Stimulated activated CD4-positive, alpha-beta T cell treated with anti-CD3 and anti-CD28 coated beads, Interleukin-12 subunit alpha, Interleukin-12 subunit beta, amount 100 ng/mL, for 24 hours (primary cell): ENCODE measurements around the gene PAM16.

Experiments used
- DNase-seq, 2 experiments: peaks; one replicate each; pipeline ENCODE4 v3.0.0-alpha.2; 2020; ENCODE audit warnings: low read depth in 2 of 2

The PAM16 gene

DNA sequence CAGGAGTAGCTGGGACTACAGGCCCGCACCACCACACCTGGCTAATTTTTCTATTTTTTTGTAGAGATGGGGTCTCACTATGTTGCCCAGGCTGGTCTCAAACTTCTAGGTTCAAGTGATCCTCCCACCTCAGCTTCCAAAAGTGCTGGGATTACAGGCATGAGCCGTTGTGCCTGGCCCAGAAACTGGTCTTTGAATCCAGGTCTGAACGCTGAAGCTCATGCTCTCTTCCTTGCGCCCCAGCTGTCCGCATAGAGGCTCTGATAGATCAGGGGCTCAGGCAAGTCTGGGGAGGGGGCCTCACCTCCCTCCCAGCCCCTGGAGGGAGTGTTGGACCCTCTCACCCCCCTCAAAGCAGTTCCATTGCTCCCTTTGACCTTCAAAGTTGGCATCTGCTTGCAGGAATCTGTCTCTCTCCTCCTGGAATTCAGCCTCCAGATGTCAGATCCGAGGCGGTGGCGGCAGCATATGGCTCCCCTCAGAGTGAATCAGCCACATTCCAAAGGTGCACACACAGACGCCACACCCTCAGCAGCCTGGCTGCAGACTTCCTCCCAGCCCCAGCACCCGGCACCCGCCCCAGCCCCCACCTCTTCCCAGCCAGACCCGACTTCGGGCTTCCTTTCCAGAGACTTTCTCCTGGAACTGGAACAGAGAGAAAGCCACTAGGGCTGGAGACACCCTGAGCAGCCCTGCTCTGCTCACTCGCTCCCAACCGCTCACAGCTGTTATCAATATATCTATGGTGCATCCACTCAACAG is 52.2 kb downstream of the PAM16 start:
- DNase-seq = no peak

DNA sequence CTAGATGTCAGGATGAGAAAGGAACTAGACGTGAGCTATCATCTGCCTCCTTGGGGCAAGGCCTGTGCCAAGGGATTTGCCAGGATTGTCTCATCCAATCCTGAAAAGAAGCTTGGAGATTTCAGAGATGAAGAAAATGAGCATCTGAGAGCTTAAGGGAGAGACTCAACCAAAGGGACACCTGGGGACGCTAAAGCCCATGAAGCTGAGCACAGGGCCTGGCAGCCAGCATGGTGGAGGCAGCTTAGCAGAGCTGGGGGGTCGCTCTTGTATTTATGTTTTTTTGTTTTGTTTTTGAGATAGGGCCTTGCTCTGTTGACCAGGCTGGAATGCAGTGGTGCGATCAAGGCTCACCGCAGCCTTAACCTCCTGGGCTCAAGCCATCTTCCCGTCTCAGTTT is 53.6 kb downstream of the PAM16 start:
- no peak for DNase-seq

DNA sequence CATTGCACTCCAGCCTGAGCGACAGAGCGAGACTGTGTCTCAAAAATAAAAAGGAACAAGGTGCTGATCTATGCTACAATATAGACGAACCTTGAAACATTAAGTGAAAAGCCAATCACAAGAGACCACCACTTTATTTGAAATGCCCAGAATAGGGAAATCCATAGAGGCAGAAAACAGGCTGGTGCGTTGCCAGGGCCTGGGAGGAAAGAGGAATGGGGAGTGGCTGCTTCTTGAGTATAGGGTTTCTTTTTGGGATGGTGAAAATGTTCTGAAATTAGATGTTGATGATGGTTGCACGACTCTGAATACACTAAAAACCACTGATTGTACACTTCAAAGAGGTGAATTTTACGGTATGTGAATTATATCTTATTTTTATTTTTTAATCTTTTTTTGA is 55.5 kb downstream of the PAM16 start:
- no peak for DNase-seq

DNA sequence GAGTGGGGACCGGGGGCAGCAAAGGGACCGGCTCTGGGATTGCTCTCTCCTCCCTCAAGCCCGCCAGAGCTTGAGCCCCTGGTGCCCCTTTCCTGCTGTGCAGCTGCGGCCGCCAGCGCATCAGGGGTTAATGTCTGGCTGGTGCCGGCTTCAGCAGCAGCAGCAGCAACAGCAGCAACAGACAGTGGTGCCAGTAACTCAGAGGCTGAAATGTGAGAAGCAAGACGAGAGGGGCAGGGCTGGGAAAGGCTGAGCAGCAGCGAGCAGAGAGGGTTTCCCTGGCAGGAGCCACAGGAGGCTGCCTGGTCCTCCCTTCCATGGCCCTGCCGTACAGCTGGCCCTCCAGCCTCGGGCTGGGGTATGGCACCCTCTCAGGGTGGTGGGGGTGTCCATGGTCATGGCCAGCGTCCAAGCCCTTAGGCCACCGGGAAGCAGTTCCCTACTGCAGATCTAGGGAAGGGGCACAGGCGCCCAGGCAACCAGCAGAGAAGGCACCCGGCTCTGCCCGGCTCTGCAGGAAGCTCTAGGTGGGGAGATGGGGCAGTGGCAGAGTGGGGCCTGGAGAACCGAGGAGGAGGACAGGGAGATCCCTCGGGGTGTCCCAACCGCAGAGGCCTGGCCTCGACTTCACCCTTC is 57.2 kb downstream of the PAM16 start:
- no peak for DNase-seq

DNA sequence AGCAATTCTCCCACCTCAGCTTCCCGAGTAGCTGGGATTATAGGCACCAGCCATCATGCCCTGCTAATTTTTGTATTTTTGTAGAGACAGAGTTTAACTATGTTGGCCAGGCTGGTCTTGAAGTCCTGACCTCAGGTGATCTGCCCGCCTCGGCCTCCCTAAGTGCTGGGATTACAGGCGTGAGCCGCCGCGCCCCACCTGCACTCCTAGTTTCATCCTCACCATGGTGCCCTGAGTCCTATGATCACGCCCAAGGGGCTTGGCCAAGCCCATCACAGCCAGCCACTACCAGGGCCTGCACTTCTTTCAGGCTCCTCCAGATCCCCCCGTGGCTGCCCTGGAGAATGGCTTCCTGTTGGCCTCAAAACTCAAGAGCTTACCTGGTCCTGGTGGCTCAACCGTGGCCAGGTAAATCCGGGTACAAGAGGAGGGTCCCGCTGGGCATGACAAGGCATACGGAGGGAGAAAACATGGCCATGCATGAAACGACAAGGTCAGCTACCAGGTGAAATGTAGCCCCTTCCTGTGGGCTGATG is 57.9 kb downstream of the PAM16 start:
- DNase-seq = no peak

DNA sequence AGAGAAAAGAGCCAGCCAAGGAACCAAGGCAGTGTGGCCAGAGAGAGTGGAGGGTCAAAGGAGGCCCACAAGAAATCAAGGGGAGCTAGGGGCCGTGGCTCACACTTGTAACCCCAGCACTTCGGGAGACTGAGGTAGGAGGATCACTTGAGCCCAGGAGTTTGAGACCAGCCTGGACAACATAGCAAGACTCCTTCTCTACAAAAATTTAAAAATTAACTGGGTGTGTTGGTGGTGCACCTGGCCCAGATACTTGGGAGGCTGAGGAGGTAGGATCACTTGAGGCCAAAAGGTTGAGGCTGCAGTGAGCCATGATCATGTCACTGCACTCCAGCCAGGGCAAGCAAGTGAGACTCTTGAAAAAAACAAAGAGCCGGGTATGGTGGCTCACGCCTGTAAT is 59.4 kb downstream of the PAM16 start:
- no peak for DNase-seq
